Neural cell (in vitro differentiated cells): Measurements from ENCODE around the gene COL16A1. TPM values are rescaled to one million over a fixed set of nuclear protein-coding genes. Genes with fewer than 3 reads are reported as not detected.

Experiments used
- H2AFZ ChIP-seq: fragments of 200-600, 300-800 bp; sonication (generic), shearing (Covaris generic); 2 replicates; pipeline ENCODE4 v1.6.0; 2014; ENCODE audit warnings: low read depth, mild to moderate bottlenecking, antibody characterized with exemption, low read length, moderate library complexity
- H3F3A ChIP-seq: fragments of 200-600 bp; shearing (Covaris generic); 2 replicates; pipeline ENCODE4 v1.6.1; 2016; ENCODE audit warnings: mild to moderate bottlenecking, moderate library complexity, mixed read lengths, antibody characterized with exemption, low read length; ENCODE audit not compliant: insufficient read depth, poor library complexity, severe bottlenecking
- H3K27ac ChIP-seq: fragments of 200-600, 300-800 bp; sonication (generic), shearing (Covaris generic); 2 replicates; pipeline ENCODE4 v1.5.1; 2014; ENCODE audit warnings: mild to moderate bottlenecking, low read length, moderate library complexity
- H3K27me3 ChIP-seq: fragments of 300-800, 200-600 bp; sonication (generic), shearing (Covaris generic); 2 replicates; pipeline ENCODE4 v1.6.0; 2014; ENCODE audit warnings: mild to moderate bottlenecking, low read depth, low read length, moderate library complexity; ENCODE audit not compliant: insufficient read depth
- H3K36me3 ChIP-seq: fragments of 300-800, 200-600 bp; sonication (generic), shearing (Covaris generic); 2 replicates; pipeline ENCODE4 v1.5.1; 2014; ENCODE audit warnings: mild to moderate bottlenecking, antibody characterized with exemption, low read length, moderate library complexity; ENCODE audit not compliant: insufficient read depth
- H3K4me2 ChIP-seq: fragments of 300-800, 200-600 bp; sonication (generic), shearing (Covaris generic); 2 replicates; pipeline ENCODE4 v1.6.0; 2014; ENCODE audit warnings: mild to moderate bottlenecking, low read length
- H3K4me3 ChIP-seq: fragments of 300-800, 200-600 bp; sonication (generic), shearing (Covaris generic); 2 replicates; pipeline ENCODE4 v1.5.1; 2014; ENCODE audit warnings: mild to moderate bottlenecking, low read length, moderate library complexity
- H3K79me2 ChIP-seq: fragments of 200-600 bp; shearing (Covaris generic); replicated peaks from 2 replicates; pipeline ENCODE4 v1.6.0; 2014; ENCODE audit warnings: mild to moderate bottlenecking, low read length, moderate library complexity; ENCODE audit not compliant: insufficient read depth
- H3K9ac ChIP-seq: fragments of 300-800, 200-600 bp; sonication (generic), shearing (Covaris generic); 2 replicates; pipeline ENCODE4 v1.6.1; 2016; ENCODE audit warnings: mild to moderate bottlenecking, low read length, mixed read lengths
- H3K9me2 ChIP-seq: fragments of 200-600 bp; shearing (Covaris generic); 2 replicates; pipeline ENCODE4 v1.6.1; 2016; ENCODE audit warnings: mild to moderate bottlenecking, low read length, mixed read lengths; ENCODE audit not compliant: insufficient read depth
- H3K9me3 ChIP-seq: fragments of 200-600, 300-800 bp; sonication (generic), shearing (Covaris generic); 2 replicates; pipeline ENCODE4 v1.6.1; 2016; ENCODE audit warnings: mild to moderate bottlenecking, mixed run types, low read length, moderate library complexity, mixed read lengths
- H4K20me1 ChIP-seq: fragments of 200-600 bp; shearing (Covaris generic); 2 replicates; pipeline ENCODE4 v1.6.1; 2016; ENCODE audit warnings: mild to moderate bottlenecking, mixed run types; ENCODE audit not compliant: insufficient read depth
- CTCF ChIP-seq: fragments of 450-650 bp; IDR thresholded peaks from 2 replicates; pipeline ENCODE4 v1.5.1; 2014; ENCODE audit warnings: antibody characterized with exemption, mild to moderate bottlenecking, moderate library complexity; ENCODE audit not compliant: poor library complexity, severe bottlenecking
- EP300 ChIP-seq: fragments of 450-650 bp; conservative IDR thresholded peaks from 2 replicates; pipeline ENCODE4 v1.6.1; 2014; ENCODE audit warnings: antibody characterized with exemption, mild to moderate bottlenecking, moderate library complexity; ENCODE audit not compliant: poor library complexity, severe bottlenecking
- EZH2 ChIP-seq: fragments of 200-600, 300-800 bp; shearing (Covaris generic), sonication (generic); IDR thresholded peaks from 2 replicates; pipeline ENCODE4 v1.6.1; 2014; ENCODE audit warnings: antibody characterized with exemption, low read length, borderline replicate concordance, mild to moderate bottlenecking; ENCODE audit not compliant: insufficient read depth, poor library complexity, severe bottlenecking
- MXI1 ChIP-seq: fragments of 450-650 bp; conservative IDR thresholded peaks from 2 replicates; pipeline ENCODE4 v1.6.1; 2014; ENCODE audit warnings: antibody characterized with exemption, mild to moderate bottlenecking; ENCODE audit not compliant: poor library complexity, severe bottlenecking
- POLR2AphosphoS5 ChIP-seq: IDR thresholded peaks from 2 replicates; pipeline ENCODE4 v1.6.1; 2012
- RAD21 ChIP-seq: fragments of 450-650 bp; conservative IDR thresholded peaks from 2 replicates; pipeline ENCODE4 v1.6.1; 2014; ENCODE audit warnings: antibody characterized with exemption, mild to moderate bottlenecking, moderate library complexity
- REST ChIP-seq: IDR thresholded peaks from 2 replicates; pipeline ENCODE4 v1.6.1; 2012; ENCODE audit warnings: borderline replicate concordance
- SMC3 ChIP-seq: fragments of 450-650 bp; conservative IDR thresholded peaks from 2 replicates; pipeline ENCODE4 v1.6.1; 2014; ENCODE audit warnings: antibody characterized with exemption, mild to moderate bottlenecking, moderate library complexity; ENCODE audit not compliant: poor library complexity
- TAF1 ChIP-seq: IDR thresholded peaks from 2 replicates; pipeline ENCODE4 v1.6.1; 2012; ENCODE audit warnings: low read depth
- polyA plus RNA-seq: library from polyadenylated mRNA; depleted of rRNA; stranded (reverse); fragments of >200 nt; gene quantifications from 2 replicates; pipeline ENCODE4 v1.2.3, GENCODE V29; 2014

The COL16A1 gene
- polyA plus RNA-seq, 1 donor from 2014 or later: 3.4 TPM

- no peak overlapping the region for H3K9ac ChIP-seq
- no peak overlapping the region for H3K27ac ChIP-seq
- H3K9me3 ChIP-seq: no peaks in the 10 kb centered on the region
- H3K36me3 ChIP-seq: no peaks in the 10 kb centered on the region
- no peaks in the 10 kb centered on the region for H3K27me3 ChIP-seq
- no peak overlapping the region for H3K4me3 ChIP-seq
- no peaks in the 10 kb centered on the region for H3K9me2 ChIP-seq
- H3K79me2 ChIP-seq: peaks cover 12% of the 10 kb centered on the region
- no peak overlapping the region for H2AFZ ChIP-seq
- no peaks in the 10 kb centered on the region for H4K20me1 ChIP-seq
- peaks cover 3% of the 10 kb centered on the region for H3F3A ChIP-seq
- H3K4me2 ChIP-seq: no peak overlapping the region
- TF ChIP-seq CTCF (no peak), MXI1 (no peak), REST (no peak), POLR2AphosphoS5 (no peak), EP300 (no peak), TAF1 (no peak), SMC3 (no peak), RAD21 (no peak), EZH2 (no peak)
Observed at GRCh38 chr1:31648190-31648589, 55.6 kb downstream of the COL16A1 start.

- Histone ChIP-seq H3F3A (no peaks in the 10 kb centered on the region), H3K9me2 (no peaks in the 10 kb centered on the region), H2AFZ (no peak overlapping the region), H3K4me2 (no peak overlapping the region), H3K36me3 (no peaks in the 10 kb centered on the region), H4K20me1 (no peaks in the 10 kb centered on the region), H3K27me3 (no peaks in the 10 kb centered on the region), H3K9ac (no peak overlapping the region), H3K9me3 (no peaks in the 10 kb centered on the region), H3K4me3 (no peak overlapping the region), H3K27ac (no peak overlapping the region), H3K79me2 (peaks cover 17% of the 10 kb centered on the region)
- no peak for TF ChIP-seq EP300
Observed at GRCh38 chr1:31647106-31647505, 56.7 kb downstream of the COL16A1 start.
